GM12891 (cell line): Measurements from ENCODE around the gene PTPN4.

Source experiments
- PAX5 ChIP-seq: IDR thresholded peaks from 2 replicates; pipeline ENCODE4 v1.6.1; 2011; ENCODE audit warnings: low read length, moderate library complexity, mild to moderate bottlenecking; ENCODE audit not compliant: insufficient read depth, severe bottlenecking
- POLR2A ChIP-seq: IDR thresholded peaks from 2 replicates; pipeline ENCODE4 v1.6.1; 2011; ENCODE audit warnings: low read depth, low read length, control low read depth
- POLR2AphosphoS5 ChIP-seq: IDR thresholded peaks from 2 replicates; pipeline ENCODE4 v1.6.1; 2011; ENCODE audit warnings: low read depth, low read length, control low read depth
- SPI1 ChIP-seq: IDR thresholded peaks from 2 replicates; pipeline ENCODE4 v1.6.1; 2011; ENCODE audit warnings: low read depth, low read length, control low read depth
- TAF1 ChIP-seq: IDR thresholded peaks from 2 replicates; pipeline ENCODE4 v1.6.1; 2011; ENCODE audit warnings: low read depth, low read length, control low read depth

DNA sequence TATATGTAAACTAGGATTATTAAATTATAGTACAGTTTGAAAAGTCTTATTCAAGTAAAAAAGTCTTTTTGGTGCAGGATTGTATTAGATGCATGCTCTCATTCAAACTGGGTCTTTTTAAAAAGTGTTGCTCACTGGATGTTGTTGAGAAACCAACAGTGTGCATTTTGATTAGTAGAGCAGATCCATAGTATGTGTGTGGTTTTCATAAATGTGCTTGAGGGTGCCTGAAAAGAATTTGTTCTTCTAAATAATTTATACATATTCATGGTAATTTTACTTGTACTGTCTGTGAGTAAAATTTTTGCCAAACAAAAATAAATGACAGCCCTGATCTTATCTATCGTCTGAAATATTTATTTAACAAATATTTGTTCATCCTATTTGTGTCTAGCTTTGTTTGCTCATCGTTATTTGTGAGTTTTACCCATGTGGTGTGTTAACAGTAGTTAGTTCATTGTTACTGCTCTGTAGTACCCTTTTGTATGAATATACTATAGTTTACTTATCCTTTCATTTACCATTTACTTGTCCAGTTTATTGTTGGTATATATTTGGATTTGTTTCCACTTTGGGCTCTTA lies 50.4 kb downstream of the PTPN4 start:
- TF ChIP-seq POLR2A (no peak), TAF1 (no peak), POLR2AphosphoS5 (no peak), SPI1 (no peak), PAX5 (no peak)
